GM23248 (cell line): Measurements from ENCODE around the gene ADAT1. TPM values are rescaled to one million over a fixed set of nuclear protein-coding genes. Genes with fewer than 3 reads are reported as not detected.

Source experiments
- DNase-seq: peaks from one replicate; pipeline ENCODE4 v3.0.0-alpha.2; 2015
- H2AFZ ChIP-seq: fragments of 200-600 bp; sonication (generic); 2 replicates; pipeline ENCODE4 v1.6.1; 2016; ENCODE audit warnings: antibody characterized with exemption
- H3F3A ChIP-seq: fragments of 200-600 bp; sonication (generic); 2 replicates; pipeline ENCODE4 v1.6.1; 2016; ENCODE audit warnings: mild to moderate bottlenecking, antibody characterized with exemption, mixed run types; ENCODE audit not compliant: insufficient read depth
- H3K27ac ChIP-seq: fragments of 200-600 bp; sonication (generic); 2 replicates; pipeline ENCODE4 v1.5.1; 2016; ENCODE audit warnings: mild to moderate bottlenecking
- H3K27me3 ChIP-seq: fragments of 200-600 bp; sonication (generic); replicated peaks from 2 replicates; pipeline ENCODE4 v1.6.1; 2016; ENCODE audit warnings: mild to moderate bottlenecking; ENCODE audit not compliant: insufficient read depth
- H3K36me3 ChIP-seq: fragments of 200-600 bp; sonication (generic); 2 replicates; pipeline ENCODE4 v1.6.1; 2016; ENCODE audit warnings: low read depth, mild to moderate bottlenecking
- H3K4me1 ChIP-seq: fragments of 200-600 bp; sonication (generic); 2 replicates; pipeline ENCODE4 v1.6.1; 2016; ENCODE audit warnings: mild to moderate bottlenecking; ENCODE audit not compliant: insufficient read depth
- H3K4me2 ChIP-seq: fragments of 200-600 bp; sonication (generic); one replicate; pipeline ENCODE4 v1.6.1; 2016; ENCODE audit warnings: mild to moderate bottlenecking; ENCODE audit not compliant: unreplicated experiment
- H3K4me3 ChIP-seq: fragments of 200-600 bp; sonication (generic); 2 replicates; pipeline ENCODE4 v1.5.1; 2016; ENCODE audit warnings: mild to moderate bottlenecking
- H3K79me2 ChIP-seq: fragments of 200-600 bp; sonication (generic); 2 replicates; pipeline ENCODE4 v1.6.1; 2016; ENCODE audit warnings: mild to moderate bottlenecking; ENCODE audit not compliant: insufficient read depth
- H3K9ac ChIP-seq: fragments of 200-600 bp; sonication (generic); 2 replicates; pipeline ENCODE4 v1.6.1; 2016; ENCODE audit warnings: mild to moderate bottlenecking
- H3K9me2 ChIP-seq: fragments of 200-600 bp; sonication (generic); 2 replicates; pipeline ENCODE4 v1.6.1; 2016; ENCODE audit warnings: mixed run types, mild to moderate bottlenecking, moderate library complexity; ENCODE audit not compliant: insufficient read depth
- H3K9me3 ChIP-seq: fragments of 200-600 bp; sonication (generic); one replicate; pipeline ENCODE4 v1.6.1; 2017; ENCODE audit warnings: low read depth
- H4K20me1 ChIP-seq: fragments of 200-600 bp; sonication (generic); 2 replicates; pipeline ENCODE4 v1.6.0; 2016; ENCODE audit not compliant: insufficient read depth
- EZH2 ChIP-seq: fragments of 200-600 bp; sonication (generic); IDR thresholded peaks from 2 replicates; pipeline ENCODE4 v1.6.1; 2018; ENCODE audit warnings: antibody characterized with exemption, mild to moderate bottlenecking; ENCODE audit not compliant: insufficient read depth, poor library complexity, severe bottlenecking
- EZH2phosphoT487 ChIP-seq: fragments of 200-600 bp; sonication (generic); IDR thresholded peaks from 2 replicates; pipeline ENCODE4 v1.6.1; 2018; ENCODE audit warnings: antibody characterized with exemption, moderate library complexity, mild to moderate bottlenecking, low read depth; ENCODE audit not compliant: insufficient read depth
- WGBS, 2 experiments: methylation state at CpG; one replicate each; pipeline ENCODE4 v1.1.6; 2015 to 2017; ENCODE audit warnings: low lambda C conversion rate in 2 of 2, low coverage in 1 of 2; ENCODE audit errors: missing lambda C conversion rate in 2 of 2; 5-methylcytosine and 5-hydroxymethylcytosine counted together
- in situ Hi-C: fragments of 300-500 bp; cut with MboI; formaldehyde crosslinking; loops from 2 replicates; pipeline ENCODE4 v1.15.0; 2020
- polyA plus RNA-seq: library from polyadenylated mRNA; unstranded; fragments of >200 nt; fragmentation: Nextera tagmentation; extraction: Ambion mirVana; gene quantifications from 2 replicates; pipeline ENCODE4 v1.2.1, GENCODE V29; 2016
- total RNA-seq: library from RNA; depleted of rRNA; stranded (reverse); fragments of >200 nt; shearing (Covaris generic); gene quantifications from 2 replicates; pipeline ENCODE4 v1.2.3, GENCODE V29; 2014

ADAT1 gene
- total and polyA plus RNA-seq, 2 experiments from 2014 or later = 18.9 to 31.3 TPM

- H3K36me3 ChIP-seq = peaks cover 51% of the 10 kb centered on the region
- H2AFZ ChIP-seq = no peak overlapping the region
- peaks cover 10% of the 10 kb centered on the region for H3F3A ChIP-seq
- no peaks in the 10 kb centered on the region for H3K9me3 ChIP-seq
- H3K27ac ChIP-seq = no peak overlapping the region
- 95 to 100% methylated on average over 2 of the region's 2 CpGs for WGBS, 2 experiments
- H4K20me1 ChIP-seq = peaks cover 5% of the 10 kb centered on the region; the same call in 1 of the 2 replicates
- H3K79me2 ChIP-seq = peaks cover 56% of the 10 kb centered on the region
- H3K4me1 ChIP-seq = peaks cover 13% of the 10 kb centered on the region
- no peak overlapping the region for H3K4me3 ChIP-seq
- in situ Hi-C loops = no loop called here
- H3K4me2 ChIP-seq = no peak overlapping the region
- no peaks in the 10 kb centered on the region for H3K27me3 ChIP-seq
- DNase-seq = no peak
- no peaks in the 10 kb centered on the region for H3K9me2 ChIP-seq
- H3K9ac ChIP-seq = no peak overlapping the region
- TF ChIP-seq EZH2phosphoT487 (no peak), EZH2 (no peak)
These were observed 35.1 kb upstream of the ADAT1 start for GRCh38 chr16:75658175-75658574.

- H4K20me1 ChIP-seq = peaks cover 24% of the 10 kb centered on the region; the same call in 1 of the 2 replicates
- in situ Hi-C loops = no loop called here
- peak; percentile 70 for DNase-seq
- H3K9me3 ChIP-seq = no peaks in the 10 kb centered on the region
- H3K79me2 ChIP-seq = peaks cover 99% of the 10 kb centered on the region
- H3K27ac ChIP-seq = peak overlapping the region; percentile 58
- TF ChIP-seq EZH2 = no peak
- TF ChIP-seq EZH2phosphoT487 = no peak
- peak overlapping the region; percentile 84 for H3K4me2 ChIP-seq
- peaks cover 45% of the 10 kb centered on the region for H3K4me1 ChIP-seq
- H3K27me3 ChIP-seq = no peaks in the 10 kb centered on the region
- peak overlapping the region; percentile 31; the same call in 1 of the 2 replicates for H3K9ac ChIP-seq
- H2AFZ ChIP-seq = no peak overlapping the region
- H3K36me3 ChIP-seq = peaks cover 47% of the 10 kb centered on the region
- H3K9me2 ChIP-seq = no peaks in the 10 kb centered on the region
- peaks cover 16% of the 10 kb centered on the region for H3F3A ChIP-seq
- no peak overlapping the region for H3K4me3 ChIP-seq
- 0 to 2% methylated on average over 1 of the region's 1 CpG for WGBS, 2 experiments
These were observed 30.8 kb upstream of the ADAT1 start for GRCh38 chr16:75653922-75654321.

- Histone ChIP-seq H3F3A (peaks cover 9% of the 10 kb centered on the region), H3K4me3 (peak overlapping the region; percentile 91), H3K27me3 (no peaks in the 10 kb centered on the region), H4K20me1 (peaks cover 21% of the 10 kb centered on the region; the same call in 1 of the 2 replicates), H2AFZ (peak overlapping the region; percentile 89), H3K9me2 (no peaks in the 10 kb centered on the region), H3K9ac (peak overlapping the region; percentile 97), H3K36me3 (peaks cover 15% of the 10 kb centered on the region), H3K27ac (peak overlapping the region; percentile 87), H3K79me2 (peaks cover 93% of the 10 kb centered on the region), H3K4me1 (peaks cover 44% of the 10 kb centered on the region), H3K4me2 (peak overlapping the region; percentile 84), H3K9me3 (no peaks in the 10 kb centered on the region)
- in situ Hi-C loops = no loop called here
- TF ChIP-seq EZH2phosphoT487 = no peak
- no peak for TF ChIP-seq EZH2
- WGBS, 2 experiments = 0 to 2% methylated on average over 60 to 62 of the region's 62 CpGs
- peak; percentile 92 for DNase-seq
These were observed 25.4 kb upstream of the ADAT1 start for GRCh38 chr16:75648265-75649076.

- Histone ChIP-seq H2AFZ (peak within 1 kb of the TSS; percentile 89), H3K4me2 (peak within 1 kb of the TSS; percentile 84), H4K20me1 (peaks cover 15% of the 10 kb centered on the region; the same call in 1 of the 2 replicates), H3K27ac (peak within 1 kb of the TSS; percentile 87), H3F3A (peaks cover 1% of the 10 kb centered on the region; the same call in 1 of the 2 replicates), H3K4me3 (peak within 1 kb of the TSS; percentile 91), H3K9ac (peak within 1 kb of the TSS; percentile 97), H3K9me3 (no peaks in the 10 kb centered on the region), H3K79me2 (peaks cover 93% of the 10 kb centered on the region), H3K27me3 (no peaks in the 10 kb centered on the region), H3K4me1 (peaks cover 36% of the 10 kb centered on the region), H3K9me2 (no peaks in the 10 kb centered on the region), H3K36me3 (peaks cover 16% of the 10 kb centered on the region)
- DNase-seq = peak; percentile 98
- TF ChIP-seq EZH2 (no peak), EZH2phosphoT487 (no peak)
- WGBS, 2 experiments = 1% methylated on average over 75 to 76 of the region's 76 CpGs
- in situ Hi-C loops = no loop called here
These were observed 24.6 kb upstream of the ADAT1 start, which contains the start of the genes KARS1 and TERF2IP for GRCh38 chr16:75647492-75648264. KARS1 (minus strand) TSS chr16:75647665; CDS start chr16:75647639, 26 bp downstream. TERF2IP (plus strand) TSS chr16:75647773; CDS start chr16:75647883, 110 bp downstream.
